HepG2 (cell line): ENCODE results near the gene TSPAN5. TPM values are rescaled to one million over a fixed set of nuclear protein-coding genes. Genes with fewer than 3 reads are reported as not detected.

Experiments
- ATAC-seq: fragments of 200-7000 bp; cut with Tn5 transposase; 3 replicates; pipeline ENCODE4 v1.9.1; 2020; ENCODE audit warnings: mild to moderate bottlenecking, moderate library complexity
- BruUV-seq: library from RNA; stranded (reverse); fragments of 400-500 nt; replicated peaks from 2 replicates; lab custom pipeline; 2021; lab: Mats Ljungman, UMichigan
- CTCF ChIA-PET: fragments of 300-600 bp; formaldehyde crosslinking; extraction: SDS; loops from one replicate; lab custom pipeline; 2021; ENCODE audit warnings: low total read pairs, inconsistent platforms, low intra/inter-chr PET ratio; lab: Yijun Ruan, JAX
- POLR2A ChIA-PET: fragments of 350-600 bp; sonication (Branson Sonifier 250); formaldehyde crosslinking; loops from one replicate; lab custom pipeline; 2020; ENCODE audit warnings: antibody characterized with exemption, inconsistent platforms; lab: Yijun Ruan, JAX
- DNase-seq: peaks from one replicate; pipeline ENCODE4 v3.0.0-alpha.2; 2015; ENCODE audit warnings: low spot score
- FAIRE-seq: peaks from 3 replicates; lab custom pipeline; 2011; peaks lifted over from hg19 to GRCh38; lab: Jason Lieb, UNC
- H2AFZ ChIP-seq: one replicate; pipeline ENCODE4 v1.6.1; 2011; ENCODE audit warnings: low read length, inconsistent platforms
- H3K27ac ChIP-seq: fragments of 300-600 bp; 3 replicates; pipeline ENCODE4 v1.8.0; 2011; ENCODE audit warnings: mixed run types, mild to moderate bottlenecking, mixed read lengths, low read length, inconsistent platforms; ENCODE audit not compliant: insufficient read depth; ENCODE audit errors: extremely low read length
- H3K27me3 ChIP-seq, 2 experiments: fragments of 200-600 bp in 1 of 2; 2 replicates in 1 of 2; 3 replicates in 1 of 2; pipeline versions ENCODE4 v1.6.0 to v1.8.0; 2011; ENCODE audit warnings: low read length in 2 of 2, mild to moderate bottlenecking in 2 of 2, moderate library complexity in 2 of 2, inconsistent platforms in 1 of 2; ENCODE audit not compliant: insufficient read depth in 2 of 2, control insufficient read depth in 1 of 2
- H3K36me3 ChIP-seq, 2 experiments: fragments of 200-600 bp in 1 of 2; replicated peaks in 1 of 2; 2 replicates in 1 of 2; 3 replicates in 1 of 2; pipeline versions ENCODE4 v1.5.1 to v1.8.0; 2011; ENCODE audit warnings: low read length in 2 of 2, inconsistent platforms in 1 of 2; ENCODE audit not compliant: insufficient read depth in 2 of 2, control insufficient read depth in 1 of 2
- H3K4me1 ChIP-seq: 2 replicates; pipeline ENCODE4 v1.5.1; 2012; ENCODE audit warnings: low read length, inconsistent platforms; ENCODE audit not compliant: insufficient read depth
- H3K4me2 ChIP-seq: 2 replicates; pipeline ENCODE4 v1.6.0; 2011; ENCODE audit warnings: low read depth, low read length, inconsistent platforms
- H3K4me3 ChIP-seq, 3 experiments: fragments of 200-600 bp in 1 of 3; sonication (generic), shearing (Covaris generic) in 1 of 3; replicated peaks in 1 of 3; 2 replicates each; pipeline ENCODE4 v1.5.1; 2011 to 2016; ENCODE audit warnings: low read length in 3 of 3, inconsistent platforms in 2 of 3, low read depth in 2 of 3, mild to moderate bottlenecking in 2 of 3, control low read depth in 1 of 3, mixed read lengths in 1 of 3; ENCODE audit not compliant: insufficient read depth in 1 of 3
- H3K79me2 ChIP-seq: one replicate; pipeline ENCODE4 v1.6.1; 2011; ENCODE audit warnings: low read length, inconsistent platforms; ENCODE audit not compliant: insufficient read depth
- H3K9ac ChIP-seq: 2 replicates; pipeline ENCODE4 v1.6.0; 2011; ENCODE audit warnings: mild to moderate bottlenecking, low read depth, low read length, inconsistent platforms; ENCODE audit not compliant: insufficient read depth
- H3K9me3 ChIP-seq: 2 replicates; pipeline ENCODE4 v1.5.1; 2012; ENCODE audit warnings: mild to moderate bottlenecking, low read length
- H4K20me1 ChIP-seq: 2 replicates; pipeline ENCODE4 v1.6.0; 2011; ENCODE audit warnings: inconsistent platforms, mild to moderate bottlenecking, low read length, moderate library complexity; ENCODE audit not compliant: insufficient read depth
- BCL6 ChIP-seq: IDR thresholded peaks from 2 replicates; pipeline ENCODE4 v1.6.1; 2016; ENCODE audit warnings: missing genetic modification reagents, missing compliant biosample characterization
- IRF9 ChIP-seq: sonication (generic); formaldehyde crosslinking; IDR thresholded peaks from 2 replicates; pipeline ENCODE4 v1.8.0; 2022; ENCODE audit warnings: missing genetic modification reagents, mild to moderate bottlenecking, borderline replicate concordance
- KDM5A ChIP-seq: fragments of 200-600 bp; sonication (generic); IDR thresholded peaks from 2 replicates; pipeline ENCODE4 v1.7.0; 2018; ENCODE audit warnings: antibody characterized with exemption, mild to moderate bottlenecking, low read length, borderline replicate concordance
- MBNL3 ChIP-seq: fragments of 250-450 bp; sonication (Bioruptor Pico); conservative IDR thresholded peaks from 2 replicates; pipeline ENCODE4 v1.8.0; 2022; ENCODE audit warnings: mild to moderate bottlenecking, inconsistent platforms
- MYNN ChIP-seq: sonication (generic); formaldehyde crosslinking; IDR thresholded peaks from 2 replicates; pipeline ENCODE4 v1.4.0; 2020; ENCODE audit warnings: mild to moderate bottlenecking, low read depth, missing genetic modification reagents
- NFE2L2 ChIP-seq: fragments of 150-350 bp; IDR thresholded peaks from 2 replicates; pipeline ENCODE4 v1.6.1; 2014; ENCODE audit warnings: low read length
- POGK ChIP-seq: sonication (generic); formaldehyde crosslinking; conservative IDR thresholded peaks from 2 replicates; pipeline ENCODE4 v1.8.0; 2022; ENCODE audit warnings: mild to moderate bottlenecking, moderate library complexity, missing genetic modification reagents
- ZFP1 ChIP-seq: IDR thresholded peaks from 2 replicates; pipeline ENCODE4 v1.6.1; 2016
- ZNF33A ChIP-seq: sonication (generic); formaldehyde crosslinking; IDR thresholded peaks from 2 replicates; pipeline ENCODE4 v1.5.1; 2020; ENCODE audit warnings: missing genetic modification reagents, mild to moderate bottlenecking, moderate library complexity, borderline replicate concordance
- ZNF350 ChIP-seq: sonication (generic); formaldehyde crosslinking; IDR thresholded peaks from 2 replicates; pipeline ENCODE4 v1.4.0; 2020; ENCODE audit warnings: mild to moderate bottlenecking, low read depth, missing genetic modification reagents, borderline replicate concordance
- ZNF382 ChIP-seq: sonication (generic); formaldehyde crosslinking; IDR thresholded peaks from 2 replicates; pipeline ENCODE4 v1.5.0; 2020; ENCODE audit warnings: missing genetic modification reagents, mild to moderate bottlenecking, borderline replicate concordance
- ZNF672 ChIP-seq: sonication (generic); formaldehyde crosslinking; IDR thresholded peaks from 2 replicates; pipeline ENCODE4 v1.8.1; 2022; ENCODE audit warnings: missing genetic modification reagents
- ZNF720 ChIP-seq: sonication (generic); formaldehyde crosslinking; IDR thresholded peaks from 2 replicates; pipeline ENCODE4 v1.4.0; 2020; ENCODE audit warnings: missing genetic modification reagents
- ZNF776 ChIP-seq: sonication (generic); formaldehyde crosslinking; IDR thresholded peaks from 2 replicates; pipeline ENCODE4 v1.4.0; 2020; ENCODE audit warnings: mild to moderate bottlenecking, missing genetic modification reagents
- WGBS: methylation state at CpG from one replicate; pipeline ENCODE4 v1.1.6; 2017; ENCODE audit warnings: low lambda C conversion rate; 5-methylcytosine and 5-hydroxymethylcytosine counted together
- in situ Hi-C: cut with HindIII; loops from 2 replicates; pipeline ENCODE4 v1.10.0; 2017; ENCODE audit warnings: low pct_unique_long_range_greater_than_20kb; ENCODE audit not compliant: extremely low pct_ligation_motif_present
- intact Hi-C: fragments of 100-400 bp; cut with micrococcal nuclease; formaldehyde crosslinking; loops from one replicate; pipeline ENCODE4 v1.10.0; 2022; ENCODE audit not compliant: unreplicated experiment
- polyA plus RNA-seq, 8 experiments: library from polyadenylated mRNA; depleted of rRNA in 3 of 8; stranded (reverse) in 7 of 8; unstranded in 1 of 8; fragments of >200 nt; fragmentation: Illumina TruSeq in 4 of 8; extraction: Trizol in 4 of 8; gene quantifications; 2 replicates each; pipeline versions ENCODE4 v1.2.1 to v1.2.3, GENCODE V29; 2011 to 2016; ENCODE audit warnings: low read depth in 4 of 8, missing spikeins in 1 of 8, mixed read lengths in 1 of 8; ENCODE audit not compliant: insufficient read depth in 1 of 8
- total RNA-seq, 5 experiments: library from RNA; depleted of rRNA; stranded (reverse); fragments of >200 nt; fragmentation: Illumina TruSeq; extraction: Trizol; gene quantifications; 2 replicates each; pipeline ENCODE4 v1.2.3, GENCODE V29; 2016; ENCODE audit warnings: low read depth in 1 of 5
- TF ChIP-seq, protein P1 (sequence below): sonication (generic); formaldehyde crosslinking; conservative IDR thresholded peaks from 2 replicates; pipeline ENCODE4 v1.4.0; 2020; ENCODE audit warnings: missing genetic modification reagents

The TSPAN5 gene
- total and polyA plus RNA-seq, 2 of the 13 experiments (the other 11 are each of a cell fraction or from before 2014, with no cell fraction given): 0.20 to 0.53 TPM

DNA sequence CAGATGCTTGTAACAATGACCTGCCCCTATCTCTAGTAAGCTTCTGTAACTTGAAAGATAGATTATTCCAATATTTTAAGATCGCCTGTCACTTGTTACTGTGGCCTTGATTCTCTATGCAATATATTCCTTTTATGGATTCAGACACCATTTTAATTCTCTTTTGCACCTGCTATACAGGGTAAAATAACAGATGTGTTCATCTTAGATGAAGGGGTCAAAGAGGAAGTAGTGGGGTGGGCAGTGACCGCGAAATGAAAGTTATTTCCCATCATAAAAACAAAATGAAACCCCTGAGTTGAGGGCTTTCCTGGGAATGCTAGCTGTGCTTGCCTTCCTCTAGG, 175.9 kb downstream of the TSPAN5 start:
- Histone ChIP-seq H3K27me3 (peaks cover 0 to 10% of the 10 kb centered on the region in 2 experiments; a peak in 2 of 5 replicates), H3K27ac (no peak overlapping the region), H3K9ac (no peak overlapping the region), H3K79me2 (no peaks in the 10 kb centered on the region), H3K36me3 (no peaks in the 10 kb centered on the region), H3K4me2 (no peak overlapping the region), H3K9me3 (no peaks in the 10 kb centered on the region), H3K4me1 (0 out of 2 replicates have a peak, but pooled peaks cover 6% of the 10 kb centered on the region), H2AFZ (no peak overlapping the region), H4K20me1 (no peaks in the 10 kb centered on the region), H3K4me3 (no peak overlapping the region)
- FAIRE-seq (no peak), ATAC-seq (no peak), DNase-seq (no peak)
- no peak for TF ChIP-seq POGK
- WGBS: 93% methylated on average over 3 of the region's 3 CpGs
- in situ Hi-C loops: no loop called here
- POLR2A ChIA-PET: no interaction called here
- CTCF ChIA-PET: no interaction called here
- no TSS peak for BruUV-seq
- intact Hi-C loops: no loop called here

DNA sequence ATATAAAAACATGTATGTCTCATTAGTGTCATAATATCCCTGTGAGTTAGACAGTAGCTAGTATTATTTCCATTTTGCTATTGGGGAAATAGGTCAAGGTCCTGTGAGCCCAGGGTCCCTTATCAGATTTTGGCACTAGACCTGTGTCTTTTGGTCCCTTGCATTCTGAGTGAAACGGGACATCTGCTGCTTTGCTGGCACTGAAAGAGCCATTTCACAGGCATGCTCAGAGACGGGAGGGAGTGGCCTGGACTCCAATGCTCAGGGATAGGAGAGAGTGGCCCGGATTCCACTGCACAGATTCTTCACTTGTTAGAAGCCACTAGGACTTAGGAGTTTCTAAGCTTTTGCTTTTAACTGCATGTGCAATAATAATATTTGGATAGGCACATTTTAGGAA, 177.2 kb downstream of the TSPAN5 start:
- intact Hi-C loops (no loop called here), in situ Hi-C loops (no loop called here)
- no TSS peak for BruUV-seq
- CTCF ChIA-PET: no interaction called here
- Histone ChIP-seq H3K79me2 (no peaks in the 10 kb centered on the region), H3K4me1 (0 out of 2 replicates have a peak, but pooled peaks cover 6% of the 10 kb centered on the region), H3K4me3 (no peak overlapping the region), H3K27ac (no peak overlapping the region), H3K27me3 (peaks cover 0 to 8% of the 10 kb centered on the region in 2 experiments; a peak in 2 of 5 replicates), H3K9me3 (no peaks in the 10 kb centered on the region), H2AFZ (no peak overlapping the region), H3K36me3 (no peaks in the 10 kb centered on the region), H3K9ac (no peak overlapping the region), H3K4me2 (no peak overlapping the region), H4K20me1 (no peaks in the 10 kb centered on the region)
- DNase-seq: peak; percentile 3
- ATAC-seq: peak; percentile 31; the same call in 1 of the 3 replicates
- no peak for FAIRE-seq
- POLR2A ChIA-PET: no interaction called here
- WGBS: 0% methylated on average over 2 of the region's 3 CpGs
- TF ChIP-seq ZNF33A (CRISPR knock-in tag): no peak
- no peak for TF ChIP-seq MBNL3 (CRISPR knock-in tag)
- TF ChIP-seq ZNF672: no peak
- TF ChIP-seq, protein P1, sequence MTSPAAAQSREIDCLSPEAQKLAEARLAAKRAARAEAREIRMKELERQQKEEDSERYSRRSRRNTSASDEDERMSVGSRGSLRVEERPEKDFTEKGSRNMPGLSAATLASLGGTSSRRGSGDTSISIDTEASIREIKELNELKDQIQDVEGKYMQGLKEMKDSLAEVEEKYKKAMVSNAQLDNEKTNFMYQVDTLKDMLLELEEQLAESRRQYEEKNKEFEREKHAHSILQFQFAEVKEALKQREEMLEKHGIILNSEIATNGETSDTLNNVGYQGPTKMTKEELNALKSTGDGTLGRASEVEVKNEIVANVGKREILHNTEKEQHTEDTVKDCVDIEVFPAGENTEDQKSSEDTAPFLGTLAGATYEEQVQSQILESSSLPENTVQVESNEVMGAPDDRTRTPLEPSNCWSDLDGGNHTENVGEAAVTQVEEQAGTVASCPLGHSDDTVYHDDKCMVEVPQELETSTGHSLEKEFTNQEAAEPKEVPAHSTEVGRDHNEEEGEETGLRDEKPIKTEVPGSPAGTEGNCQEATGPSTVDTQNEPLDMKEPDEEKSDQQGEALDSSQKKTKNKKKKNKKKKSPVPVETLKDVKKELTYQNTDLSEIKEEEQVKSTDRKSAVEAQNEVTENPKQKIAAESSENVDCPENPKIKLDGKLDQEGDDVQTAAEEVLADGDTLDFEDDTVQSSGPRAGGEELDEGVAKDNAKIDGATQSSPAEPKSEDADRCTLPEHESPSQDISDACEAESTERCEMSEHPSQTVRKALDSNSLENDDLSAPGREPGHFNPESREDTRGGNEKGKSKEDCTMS (CRISPR knock-in tag): no peak
- TF ChIP-seq KDM5A: no peak
- no peak for TF ChIP-seq ZNF350 (CRISPR knock-in tag)
- TF ChIP-seq BCL6 (CRISPR knock-in tag): no peak
- no peak for TF ChIP-seq ZNF720 (CRISPR knock-in tag)
- TF ChIP-seq NFE2L2: no peak
- no peak for TF ChIP-seq ZNF382 (CRISPR knock-in tag)
- no peak for TF ChIP-seq IRF9 (CRISPR knock-in tag)
- no peak for TF ChIP-seq ZFP1
- no peak for TF ChIP-seq MYNN (CRISPR knock-in tag)
- TF ChIP-seq ZNF776: no peak
